Uterus (tissue), 4 donors: ENCODE data around the gene CCDC74A. TPM values are rescaled to one million over a fixed set of nuclear protein-coding genes. Genes with fewer than 3 reads are reported as not detected.
"Not testable (repeated sequence)": the region's sequence is repeated elsewhere in the genome, so short reads cannot be mapped to it uniquely, and the experiment has no call there.

Experiments
- DNase-seq, 2 donors: peaks; one replicate each; pipeline ENCODE4 v3.0.0-alpha.2; 2019 to 2020
- H3K27ac ChIP-seq, 2 donors: fragments of 200-600 bp; sonication (generic); 1 replicate in 1 of 2; 2 replicates in 1 of 2; pipeline ENCODE4 v1.5.1; 2016 to 2018
- H3K27me3 ChIP-seq, 2 donors: fragments of 200-600 bp; sonication (generic); one replicate each; pipeline ENCODE4 v1.5.1; 2018 to 2019; ENCODE audit warnings: control low read depth in 1 of 2
- H3K36me3 ChIP-seq, 2 donors: fragments of 200-600 bp; sonication (generic); one replicate each; pipeline ENCODE4 v1.5.1; 2019; ENCODE audit warnings: control low read depth in 1 of 2
- H3K4me1 ChIP-seq, 2 donors: fragments of 200-600 bp; sonication (generic); one replicate each; pipeline ENCODE4 v1.5.1; 2018 to 2019; ENCODE audit warnings: control low read depth in 1 of 2
- H3K4me3 ChIP-seq, 2 donors: fragments of 200-600 bp; sonication (generic); 1 replicate in 1 of 2; 2 replicates in 1 of 2; pipeline ENCODE4 v1.5.1; 2018 to 2019; ENCODE audit warnings: mild to moderate bottlenecking in 1 of 2
- H3K9me3 ChIP-seq, 2 donors: fragments of 200-600 bp; sonication (generic); one replicate each; pipeline ENCODE4 v1.5.1; 2019; ENCODE audit warnings: control low read depth in 1 of 2
- intact Hi-C: fragments of 100-400 bp; cut with DNase I; formaldehyde crosslinking; loops from one replicate; pipeline ENCODE4 v1.15.1; 2023; ENCODE audit warnings: low total_unique reads
- total RNA-seq, 4 donors: library from RNA; depleted of rRNA in 3 of 4; stranded (reverse); fragments of >200 nt in 3 of 4; gene quantifications; one replicate each; pipeline versions ENCODE4 v1.1.0 to v1.2.4, GENCODE V29; 2014 to 2023
- donor health status: DM: yes; HTN: yes; CAD: no.

CCDC74A gene
- 10 to 100 TPM in 2 of 4 donors, under 1 TPM in 1, not detected in 1; 0.29 to 17.5 (median 11.2) TPM for total RNA-seq

DNA sequence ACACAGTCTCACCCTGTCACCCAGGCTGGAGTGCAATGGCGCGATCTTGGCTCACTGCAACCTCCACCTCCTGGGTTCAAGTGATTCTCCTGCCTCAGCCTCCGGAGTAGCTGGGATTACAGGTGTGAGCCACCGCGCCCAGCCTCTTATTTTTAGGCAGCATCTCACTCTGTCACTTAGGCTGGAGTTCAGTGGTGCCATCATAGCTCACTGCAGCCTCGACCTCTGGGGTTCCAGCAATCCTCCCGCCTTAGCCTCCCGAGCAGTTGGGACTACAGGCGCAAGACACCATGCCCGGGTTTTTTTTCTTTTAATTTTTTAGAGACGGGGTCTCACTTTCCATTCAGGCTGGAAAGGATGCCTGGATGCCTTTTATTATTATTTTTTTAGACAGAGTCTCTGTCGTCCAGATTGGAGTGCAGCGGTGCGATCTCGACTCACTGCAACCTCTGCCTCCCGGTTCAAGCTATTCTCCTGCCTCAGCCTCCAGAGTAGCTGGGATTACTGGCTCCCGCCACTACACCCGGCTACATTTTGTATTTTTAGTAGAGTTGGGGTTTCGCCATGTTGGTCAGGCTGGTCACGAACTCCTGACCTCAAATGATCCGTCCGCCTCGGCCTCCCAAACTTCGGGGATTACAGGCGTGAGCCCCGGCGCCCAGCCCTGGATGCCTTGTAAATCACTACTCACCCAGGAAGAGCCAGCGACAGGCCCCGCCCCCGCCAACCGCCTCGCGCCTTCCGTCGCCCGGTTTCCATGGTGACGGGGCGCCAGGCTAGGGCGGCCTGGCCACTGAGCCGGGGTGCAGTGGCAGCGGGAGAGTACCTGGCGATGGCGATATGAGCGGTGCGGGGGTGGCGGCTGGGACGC, at the start of gene CCDC74A:
Gene CCDC74A, plus strand, starts transcription at position 758 of the 871 bp plus-strand sequence. Its CDS starts 83 bp downstream, at position 841.
- H3K27me3 ChIP-seq, H3K9me3 ChIP-seq, H3K4me1 ChIP-seq, H3K36me3 ChIP-seq, intact Hi-C loops: not testable (repeated sequence)
- Histone ChIP-seq H3K27ac (peak within 1 kb of the TSS in 1 of 2 donors; percentile 63), H3K4me3 (peak within 1 kb of the TSS; percentile 28 to 43)
- peak; percentile 69 to 72 for DNase-seq

- H3K36me3 ChIP-seq, H3K4me3 ChIP-seq, DNase-seq, H3K27me3 ChIP-seq, intact Hi-C loops, H3K4me1 ChIP-seq, H3K9me3 ChIP-seq: not testable (repeated sequence)
- H3K27ac ChIP-seq: peak overlapping the region in 1 of 2 donors; percentile 54
Measured at GRCh38 chr2:131478074-131478849, 49.4 kb upstream of the CCDC74A start.

DNA sequence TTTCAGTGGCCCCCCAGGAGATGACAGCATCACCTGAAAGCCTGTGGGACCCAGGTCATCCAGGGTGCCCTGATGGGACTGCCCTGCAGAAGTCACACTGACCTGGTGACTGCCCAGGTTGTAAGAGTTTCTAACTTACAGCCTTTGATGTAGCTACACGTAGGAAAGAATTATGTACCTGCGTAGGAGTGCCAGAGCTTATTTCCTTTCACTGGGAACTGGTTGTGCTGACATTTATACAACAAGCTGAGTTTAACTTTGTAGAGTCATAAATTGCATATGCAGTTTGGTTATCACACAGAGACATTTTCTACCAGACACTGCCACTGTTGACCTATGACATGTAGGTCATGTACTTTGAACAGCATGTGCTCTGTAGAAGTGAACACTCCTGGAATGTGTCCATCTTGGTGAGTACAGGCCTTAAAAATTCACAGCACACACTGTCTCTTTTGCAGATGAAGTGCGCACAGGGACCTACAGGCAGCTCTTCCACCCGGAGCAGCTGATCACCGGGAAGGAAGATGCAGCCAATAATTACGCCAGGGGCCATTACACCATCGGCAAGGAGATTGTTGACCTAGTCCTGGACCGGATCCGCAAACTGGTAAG, 48.7 kb upstream of the CCDC74A start:
- intact Hi-C loops, H3K4me1 ChIP-seq, H3K9me3 ChIP-seq, H3K36me3 ChIP-seq, H3K27me3 ChIP-seq, H3K4me3 ChIP-seq: not testable (repeated sequence)
- DNase-seq: peak; percentile 55 to 66
- peak overlapping the region; percentile 6 to 74 for H3K27ac ChIP-seq

GRCh38 chr2:131480351-131480750, 47.3 kb upstream of the CCDC74A start:
- intact Hi-C loops, DNase-seq, H3K36me3 ChIP-seq, H3K4me1 ChIP-seq, H3K27me3 ChIP-seq, H3K4me3 ChIP-seq, H3K9me3 ChIP-seq, H3K27ac ChIP-seq: not testable (repeated sequence)

DNA sequence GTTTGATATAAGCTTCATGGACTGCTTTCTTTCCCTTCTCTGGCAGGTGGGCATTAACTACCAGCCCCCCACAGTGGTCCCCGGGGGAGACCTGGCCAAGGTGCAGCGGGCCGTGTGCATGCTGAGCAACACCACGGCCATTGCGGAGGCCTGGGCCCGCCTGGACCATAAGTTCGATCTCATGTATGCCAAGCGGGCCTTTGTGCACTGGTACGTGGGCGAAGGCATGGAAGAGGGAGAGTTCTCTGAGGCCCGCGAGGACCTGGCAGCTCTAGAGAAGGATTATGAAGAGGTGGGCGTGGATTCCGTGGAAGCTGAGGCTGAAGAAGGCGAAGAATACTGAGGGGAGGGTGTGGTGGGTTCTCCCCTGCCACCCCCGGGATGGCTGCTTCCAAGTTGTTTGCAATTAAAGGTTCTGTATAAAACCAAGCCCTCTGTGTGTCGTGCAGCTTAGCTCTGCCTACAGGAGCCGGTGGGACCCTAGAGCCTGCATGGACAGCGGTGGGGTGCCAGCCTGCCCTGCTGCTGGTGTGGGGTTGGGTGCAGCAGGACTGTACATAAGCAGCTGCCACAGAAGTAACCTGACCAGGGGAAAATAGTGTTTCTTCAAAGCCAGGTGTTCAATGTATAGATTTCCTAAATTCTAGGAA, 45.1 kb upstream of the CCDC74A start:
- H3K27me3 ChIP-seq, H3K9me3 ChIP-seq, DNase-seq, H3K27ac ChIP-seq, H3K4me1 ChIP-seq, H3K36me3 ChIP-seq, intact Hi-C loops, H3K4me3 ChIP-seq: not testable (repeated sequence)

- H3K4me3 ChIP-seq, intact Hi-C loops, DNase-seq, H3K4me1 ChIP-seq, H3K27me3 ChIP-seq, H3K36me3 ChIP-seq, H3K27ac ChIP-seq, H3K9me3 ChIP-seq: not testable (repeated sequence)
Measured at GRCh38 chr2:131483981-131484820, 43.5 kb upstream of the CCDC74A start.

DNA sequence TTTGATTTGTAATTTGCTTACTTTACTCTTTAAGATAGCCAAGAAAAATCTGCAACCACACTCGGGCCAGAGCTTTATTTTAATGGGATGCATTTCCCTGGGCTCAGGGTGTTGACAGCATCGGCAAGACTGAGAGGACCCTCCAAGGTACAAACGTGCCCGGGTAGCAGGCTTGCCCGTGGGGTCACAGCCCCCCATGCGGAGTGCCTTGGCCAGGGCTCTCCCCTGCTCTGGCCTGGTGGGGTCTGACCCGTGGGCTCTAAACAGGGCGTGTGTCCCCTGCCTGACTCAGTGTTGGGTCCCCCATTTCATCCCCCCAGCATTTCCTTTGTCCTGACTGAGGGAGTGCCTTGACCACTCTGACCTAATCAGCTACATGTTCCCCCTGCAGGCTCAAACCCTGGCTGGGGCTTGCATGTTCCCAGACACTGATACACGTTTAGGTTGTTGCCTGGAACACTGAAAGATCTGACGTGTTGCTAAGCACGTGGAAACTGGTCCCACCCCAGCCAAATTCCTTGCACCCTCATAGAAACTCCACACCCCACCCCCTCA, 42.7 kb upstream of the CCDC74A start:
- H3K4me3 ChIP-seq, H3K9me3 ChIP-seq, H3K4me1 ChIP-seq, DNase-seq, H3K27ac ChIP-seq, H3K36me3 ChIP-seq, intact Hi-C loops, H3K27me3 ChIP-seq: not testable (repeated sequence)

DNA sequence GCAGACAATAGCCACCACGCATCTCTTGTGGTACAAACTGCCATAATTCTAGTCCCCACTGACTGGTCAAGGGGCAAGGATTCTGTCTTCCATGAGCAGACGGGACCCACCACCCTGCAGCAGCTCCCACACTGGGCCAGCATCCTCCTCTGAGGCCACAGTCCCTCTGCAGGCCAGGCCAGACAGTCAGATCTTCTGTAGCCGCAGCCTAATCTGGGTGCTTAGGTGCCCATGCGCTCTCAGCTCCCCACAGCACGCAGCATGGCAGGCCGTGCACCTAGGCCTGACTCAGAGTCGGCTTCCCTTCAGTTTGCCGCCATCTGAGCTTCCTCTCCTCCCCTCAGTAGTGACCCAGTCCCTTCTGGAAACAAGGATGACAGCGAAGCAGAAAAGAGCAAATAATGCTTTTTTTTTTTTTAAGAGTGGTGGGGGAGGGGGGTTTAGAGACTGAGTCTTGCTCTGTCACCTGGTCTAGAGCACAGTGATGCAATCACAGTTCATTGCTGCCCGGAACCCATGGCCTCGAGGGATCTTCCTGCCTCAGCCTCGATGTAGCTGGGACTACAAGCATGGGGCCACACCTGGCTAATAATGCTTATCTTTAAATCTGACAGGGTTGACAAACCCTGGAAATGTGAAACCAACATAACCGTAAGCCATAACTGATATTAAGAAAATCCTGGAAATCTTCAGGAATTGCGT, 41.3 kb upstream of the CCDC74A start:
- H3K9me3 ChIP-seq, H3K27me3 ChIP-seq, H3K36me3 ChIP-seq, H3K27ac ChIP-seq, DNase-seq, H3K4me1 ChIP-seq, H3K4me3 ChIP-seq, intact Hi-C loops: not testable (repeated sequence)
